ENCODE measurements around the gene ZNF227.
"Not testable (repeated sequence)": the region's sequence is repeated elsewhere in the genome, so short reads cannot be mapped to it uniquely, and the experiment has no call there.

ZNF227 gene

DNA sequence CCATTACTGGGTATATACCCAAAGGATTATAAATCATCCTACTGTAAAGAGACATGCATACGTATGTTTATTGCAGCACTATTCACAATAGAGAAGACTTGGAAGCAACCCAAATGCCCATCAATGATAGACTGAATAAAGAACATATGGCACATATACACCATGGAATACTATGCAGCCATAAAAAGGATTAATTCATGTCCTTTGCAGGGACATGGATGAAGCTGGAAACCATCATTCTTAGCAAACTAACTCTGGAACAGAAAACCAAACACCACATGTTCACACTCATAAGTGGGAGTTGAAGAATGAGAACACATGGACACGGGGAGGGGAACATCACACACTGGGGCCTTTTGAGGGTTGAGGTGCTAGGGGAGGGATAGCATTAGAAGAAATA is 41.1 kb downstream of the ZNF227 start:
- not testable (repeated sequence) for H3K4me3 ChIP-seq (ENCODE audit: insufficient read depth in 1 of 2, low read depth in 1 of 2, low read length in 2 of 2); H4K91ac ChIP-seq (ENCODE audit: low read length); H3K18ac ChIP-seq (ENCODE audit: low read depth in 1 of 2, low read length in 2 of 2); H2BK15ac ChIP-seq (ENCODE audit: low read depth, poor library complexity, severe bottlenecking); H3K14ac ChIP-seq (ENCODE audit: low read length in 2 of 2); H3K9ac ChIP-seq (ENCODE audit: low read length); H3K36me3 ChIP-seq (ENCODE audit: control insufficient read depth in 1 of 2, insufficient read depth in 2 of 2, low read depth in 1 of 2, low read length in 2 of 2); H3K23ac ChIP-seq (ENCODE audit: low read length in 2 of 2); H2BK12ac ChIP-seq (ENCODE audit: low read length in 2 of 2); H2BK5ac ChIP-seq (ENCODE audit: low read depth, low read length, poor library complexity, severe bottlenecking); H3K4me1 ChIP-seq (ENCODE audit: control insufficient read depth, insufficient read depth, low read depth, low read length); H2AFZ ChIP-seq (ENCODE audit: low read depth, low read length); H3K27ac ChIP-seq (ENCODE audit: low read length, poor library complexity, severe bottlenecking); H2AK5ac ChIP-seq (ENCODE audit: low read length, severe bottlenecking); H4K8ac ChIP-seq (ENCODE audit: low read length); DNase-seq; H3K4ac ChIP-seq (ENCODE audit: low read depth in 1 of 2, low read length in 2 of 2); H3K4me2 ChIP-seq (ENCODE audit: low read length, poor library complexity, severe bottlenecking); H3K27me3 ChIP-seq (ENCODE audit: control insufficient read depth in 1 of 2, insufficient read depth in 1 of 2, low read length in 2 of 2); H3K79me1 ChIP-seq (replicated peaks; ENCODE audit: low read length, poor library complexity, severe bottlenecking); H2BK120ac ChIP-seq (ENCODE audit: low read depth, low read length)
- whole genome bisulfite sequencing = 100% methylated on average over 2 of the region's 2 CpGs
- peaks cover 89% of the 10 kb centered on the region for H3K9me3 ChIP-seq (ENCODE audit: control insufficient read depth, low read length)

DNA sequence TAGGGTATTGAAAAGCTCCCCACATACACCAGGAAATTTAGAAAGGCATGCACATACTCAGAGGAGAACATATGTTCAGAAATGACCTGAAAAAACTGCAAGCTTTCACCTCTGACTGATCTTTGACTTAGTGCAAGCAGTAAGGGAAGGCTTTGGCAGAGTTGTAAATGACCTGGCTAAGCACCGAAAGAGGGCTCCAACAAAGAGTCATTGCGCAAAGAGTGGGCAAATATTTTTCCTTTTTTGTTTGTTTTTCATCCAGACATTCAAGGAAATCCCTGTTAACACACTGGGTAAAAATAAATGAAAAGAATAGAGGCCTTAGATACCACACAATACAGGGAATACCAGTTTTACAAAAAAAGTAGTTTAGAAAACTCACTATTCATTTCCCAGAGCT is 42.2 kb downstream of the ZNF227 start:
- no peak overlapping the region for H3K9ac ChIP-seq (ENCODE audit: low read length)
- no peak overlapping the region for H2BK5ac ChIP-seq (ENCODE audit: low read depth, low read length, poor library complexity, severe bottlenecking)
- no peak overlapping the region for H3K14ac ChIP-seq (ENCODE audit: low read length in 2 of 2)
- H3K27me3 ChIP-seq (ENCODE audit: control insufficient read depth in 1 of 2, insufficient read depth in 1 of 2, low read length in 2 of 2) = no peaks in the 10 kb centered on the region
- H3K4me2 ChIP-seq (ENCODE audit: low read length, poor library complexity, severe bottlenecking) = no peak overlapping the region
- no peaks in the 10 kb centered on the region for H3K36me3 ChIP-seq (ENCODE audit: control insufficient read depth in 1 of 2, insufficient read depth in 2 of 2, low read depth in 1 of 2, low read length in 2 of 2)
- H3K27ac ChIP-seq (ENCODE audit: low read length, poor library complexity, severe bottlenecking) = no peak overlapping the region
- no peak overlapping the region for H4K91ac ChIP-seq (ENCODE audit: low read length)
- H3K18ac ChIP-seq (ENCODE audit: low read depth in 1 of 2, low read length in 2 of 2) = no peak overlapping the region
- no peak overlapping the region for H2AFZ ChIP-seq (ENCODE audit: low read depth, low read length)
- no peak overlapping the region for H3K4ac ChIP-seq (ENCODE audit: low read depth in 1 of 2, low read length in 2 of 2)
- no CpG with 5 or more reads among the region's 2 CpGs for WGBS
- no peak overlapping the region for H2BK12ac ChIP-seq (ENCODE audit: low read length in 2 of 2)
- H3K23ac ChIP-seq (ENCODE audit: low read length in 2 of 2) = no peak overlapping the region
- no peak for DNase-seq
- H3K4me1 ChIP-seq (ENCODE audit: control insufficient read depth, insufficient read depth, low read depth, low read length) = no peaks in the 10 kb centered on the region
- no peak overlapping the region for H3K4me3 ChIP-seq (ENCODE audit: insufficient read depth in 1 of 2, low read depth in 1 of 2, low read length in 2 of 2)
- H3K9me3 ChIP-seq (ENCODE audit: control insufficient read depth, low read length) = peaks cover 84% of the 10 kb centered on the region
- H4K8ac ChIP-seq (ENCODE audit: low read length) = no peak overlapping the region
- no peak overlapping the region for H2BK15ac ChIP-seq (ENCODE audit: low read depth, poor library complexity, severe bottlenecking)
- H3K79me1 ChIP-seq (replicated peaks; ENCODE audit: low read length, poor library complexity, severe bottlenecking) = no peaks in the 10 kb centered on the region
- H2AK5ac ChIP-seq (ENCODE audit: low read length, severe bottlenecking) = no peak overlapping the region
- no peak overlapping the region for H2BK120ac ChIP-seq (ENCODE audit: low read depth, low read length)

DNA sequence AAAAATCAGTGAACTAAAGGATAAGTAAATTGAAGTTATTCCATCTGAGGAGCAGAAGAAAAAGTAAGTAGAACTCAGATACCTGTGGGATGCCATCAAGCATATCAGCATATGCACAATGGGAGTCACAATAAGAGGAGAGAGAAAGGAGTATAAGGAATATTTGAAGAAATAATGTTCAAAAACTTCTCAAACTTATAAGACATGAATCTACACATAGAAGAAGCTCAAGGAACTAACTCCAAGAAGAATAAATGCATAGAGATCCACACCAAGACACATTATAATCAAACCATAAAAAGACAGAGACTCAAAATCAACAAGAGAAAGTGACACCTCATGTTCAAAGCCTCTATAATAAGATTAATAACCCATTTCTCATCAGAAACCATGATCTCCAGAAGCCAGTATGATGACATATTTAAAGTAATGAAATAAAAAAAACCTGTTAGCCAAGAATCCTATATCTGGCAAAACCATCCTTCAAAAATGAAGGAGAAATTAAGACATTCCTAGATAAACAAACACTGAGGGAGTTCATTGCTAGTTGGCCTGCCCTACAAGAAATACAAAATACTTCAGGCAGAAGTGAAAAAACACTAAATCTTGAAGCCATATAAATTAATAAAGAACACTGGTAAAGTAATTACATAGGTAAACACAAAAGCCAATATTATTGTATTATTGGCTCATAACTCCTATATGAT is 43.5 kb downstream of the ZNF227 start:
- no peak for DNase-seq
- H3K4ac ChIP-seq (ENCODE audit: low read depth in 1 of 2, low read length in 2 of 2) = no peak overlapping the region

DNA sequence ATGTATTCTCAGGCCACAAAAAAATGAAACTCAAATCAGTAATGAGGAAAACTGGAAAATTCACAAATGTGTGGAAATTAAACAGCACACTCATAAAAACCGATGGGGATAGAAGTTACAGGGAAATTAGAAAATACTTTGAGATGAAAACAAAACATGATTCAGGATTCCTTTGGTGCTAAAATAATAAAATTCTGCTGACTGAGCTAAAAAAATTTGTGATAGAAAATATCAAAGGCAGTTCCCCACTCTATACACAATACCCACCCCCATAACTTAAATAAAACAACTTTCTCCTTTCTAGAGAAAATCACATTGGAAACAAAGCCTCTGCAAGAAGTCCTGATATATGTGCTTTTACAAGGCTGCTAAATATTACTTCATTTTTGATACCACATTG is 45.8 kb downstream of the ZNF227 start:
- no peak overlapping the region for H3K18ac ChIP-seq (ENCODE audit: low read depth in 1 of 2, low read length in 2 of 2)
- no peak overlapping the region for H3K4me2 ChIP-seq (ENCODE audit: low read length, poor library complexity, severe bottlenecking)
- H2BK120ac ChIP-seq (ENCODE audit: low read depth, low read length) = no peak overlapping the region
- H3K4me1 ChIP-seq (ENCODE audit: control insufficient read depth, insufficient read depth, low read depth, low read length) = peaks cover 4% of the 10 kb centered on the region
- H3K4me3 ChIP-seq (ENCODE audit: insufficient read depth in 1 of 2, low read depth in 1 of 2, low read length in 2 of 2) = no peak overlapping the region
- H3K36me3 ChIP-seq (ENCODE audit: control insufficient read depth in 1 of 2, insufficient read depth in 2 of 2, low read depth in 1 of 2, low read length in 2 of 2) = no peaks in the 10 kb centered on the region
- no peak overlapping the region for H3K9ac ChIP-seq (ENCODE audit: low read length)
- H4K91ac ChIP-seq (ENCODE audit: low read length) = no peak overlapping the region
- H3K14ac ChIP-seq (ENCODE audit: low read length in 2 of 2) = no peak overlapping the region
- no peak for DNase-seq
- no peaks in the 10 kb centered on the region for H3K27me3 ChIP-seq (ENCODE audit: control insufficient read depth in 1 of 2, insufficient read depth in 1 of 2, low read length in 2 of 2)
- H3K4ac ChIP-seq (ENCODE audit: low read depth in 1 of 2, low read length in 2 of 2) = no peak overlapping the region
- H3K27ac ChIP-seq (ENCODE audit: low read length, poor library complexity, severe bottlenecking) = no peak overlapping the region
- H3K9me3 ChIP-seq (ENCODE audit: control insufficient read depth, low read length) = peaks cover 63% of the 10 kb centered on the region
- H3K79me1 ChIP-seq (replicated peaks; ENCODE audit: low read length, poor library complexity, severe bottlenecking) = no peaks in the 10 kb centered on the region
- H2BK15ac ChIP-seq (ENCODE audit: low read depth, poor library complexity, severe bottlenecking) = no peak overlapping the region
- no peak overlapping the region for H2AFZ ChIP-seq (ENCODE audit: low read depth, low read length)
- WGBS = 100% methylated on average over 1 of the region's 1 CpG
- H4K8ac ChIP-seq (ENCODE audit: low read length) = no peak overlapping the region
- no peak overlapping the region for H3K23ac ChIP-seq (ENCODE audit: low read length in 2 of 2)
- no peak overlapping the region for H2BK12ac ChIP-seq (ENCODE audit: low read length in 2 of 2)
- no peak overlapping the region for H2BK5ac ChIP-seq (ENCODE audit: low read depth, low read length, poor library complexity, severe bottlenecking)
- no peak overlapping the region for H2AK5ac ChIP-seq (ENCODE audit: low read length, severe bottlenecking)

More for the DNA sequence above, 43.5 kb downstream of the ZNF227 start:
- Histone ChIP-seq H3K9ac (ENCODE audit: low read length) (no peak overlapping the region), H3K27ac (ENCODE audit: low read length, poor library complexity, severe bottlenecking) (no peak overlapping the region), H3K23ac (ENCODE audit: low read length in 2 of 2) (no peak overlapping the region), H3K4me2 (ENCODE audit: low read length, poor library complexity, severe bottlenecking) (no peak overlapping the region), H2AK5ac (ENCODE audit: low read length, severe bottlenecking) (no peak overlapping the region), H4K91ac (ENCODE audit: low read length) (no peak overlapping the region), H3K14ac (ENCODE audit: low read length in 2 of 2) (no peak overlapping the region), H3K79me1 (replicated peaks; ENCODE audit: low read length, poor library complexity, severe bottlenecking) (no peaks in the 10 kb centered on the region), H4K8ac (ENCODE audit: low read length) (no peak overlapping the region), H3K4me1 (ENCODE audit: control insufficient read depth, insufficient read depth, low read depth, low read length) (peaks cover 4% of the 10 kb centered on the region), H2BK120ac (ENCODE audit: low read depth, low read length) (no peak overlapping the region), H3K18ac (ENCODE audit: low read depth in 1 of 2, low read length in 2 of 2) (no peak overlapping the region), H3K27me3 (ENCODE audit: control insufficient read depth in 1 of 2, insufficient read depth in 1 of 2, low read length in 2 of 2) (no peaks in the 10 kb centered on the region), H2BK5ac (ENCODE audit: low read depth, low read length, poor library complexity, severe bottlenecking) (no peak overlapping the region), H3K9me3 (ENCODE audit: control insufficient read depth, low read length) (peaks cover 72% of the 10 kb centered on the region), H2BK12ac (ENCODE audit: low read length in 2 of 2) (no peak overlapping the region), H2BK15ac (ENCODE audit: low read depth, poor library complexity, severe bottlenecking) (no peak overlapping the region), H3K36me3 (ENCODE audit: control insufficient read depth in 1 of 2, insufficient read depth in 2 of 2, low read depth in 1 of 2, low read length in 2 of 2) (no peaks in the 10 kb centered on the region), H2AFZ (ENCODE audit: low read depth, low read length) (no peak overlapping the region), H3K4me3 (ENCODE audit: insufficient read depth in 1 of 2, low read depth in 1 of 2, low read length in 2 of 2) (no peak overlapping the region)

All from mesenchymal stem cell (in vitro differentiated cells and primary cell).